Astrocyte (in vitro differentiated cells and primary cell): ENCODE data around the gene COA1.

Source experiments
- EZH2 ChIP-seq: IDR thresholded peaks from 2 replicates; pipeline ENCODE4 v1.6.1; 2012; ENCODE audit warnings: mild to moderate bottlenecking, low read length, inconsistent platforms; ENCODE audit not compliant: insufficient read depth
- TF ChIP-seq, protein P1 (sequence below): IDR thresholded peaks from 2 replicates; pipeline ENCODE4 v1.5.1; 2011; ENCODE audit warnings: low read depth, mild to moderate bottlenecking, inconsistent platforms, low read length, moderate library complexity; ENCODE audit not compliant: insufficient read depth

DNA sequence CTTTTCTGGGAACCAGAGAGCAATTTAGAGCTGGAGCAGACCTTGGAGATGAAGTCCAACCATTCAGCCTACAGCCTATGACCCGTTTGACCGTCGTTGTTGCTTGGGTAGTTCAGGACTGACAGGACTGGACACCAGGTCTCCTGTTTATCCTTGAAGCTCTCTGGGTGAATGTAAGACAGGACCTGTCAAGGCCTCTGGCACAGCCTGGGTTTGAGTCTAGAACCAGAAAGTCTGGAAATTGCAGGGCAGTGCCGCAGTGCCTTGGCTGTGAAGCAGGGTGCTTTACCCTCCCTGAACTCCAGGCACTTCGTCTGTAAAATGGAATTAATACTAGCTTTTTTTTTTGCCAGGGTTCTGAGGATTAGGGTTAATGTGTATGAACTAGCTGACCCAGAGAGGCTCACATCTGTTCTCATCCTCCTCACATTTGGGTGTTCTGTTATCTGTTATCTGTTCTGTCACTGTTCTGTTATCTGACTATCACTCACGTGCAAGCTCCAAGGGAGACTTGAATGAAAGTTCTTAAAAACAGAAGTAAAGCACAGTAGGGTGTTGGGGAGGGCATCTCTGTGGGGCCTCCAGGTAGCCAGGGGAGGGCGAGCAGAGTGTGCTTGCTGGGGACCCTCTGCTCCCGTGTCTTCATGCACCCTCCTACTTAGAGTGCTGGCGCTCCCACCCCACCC is 39.0 kb upstream of the COA1 start:
- TF ChIP-seq, protein P1, sequence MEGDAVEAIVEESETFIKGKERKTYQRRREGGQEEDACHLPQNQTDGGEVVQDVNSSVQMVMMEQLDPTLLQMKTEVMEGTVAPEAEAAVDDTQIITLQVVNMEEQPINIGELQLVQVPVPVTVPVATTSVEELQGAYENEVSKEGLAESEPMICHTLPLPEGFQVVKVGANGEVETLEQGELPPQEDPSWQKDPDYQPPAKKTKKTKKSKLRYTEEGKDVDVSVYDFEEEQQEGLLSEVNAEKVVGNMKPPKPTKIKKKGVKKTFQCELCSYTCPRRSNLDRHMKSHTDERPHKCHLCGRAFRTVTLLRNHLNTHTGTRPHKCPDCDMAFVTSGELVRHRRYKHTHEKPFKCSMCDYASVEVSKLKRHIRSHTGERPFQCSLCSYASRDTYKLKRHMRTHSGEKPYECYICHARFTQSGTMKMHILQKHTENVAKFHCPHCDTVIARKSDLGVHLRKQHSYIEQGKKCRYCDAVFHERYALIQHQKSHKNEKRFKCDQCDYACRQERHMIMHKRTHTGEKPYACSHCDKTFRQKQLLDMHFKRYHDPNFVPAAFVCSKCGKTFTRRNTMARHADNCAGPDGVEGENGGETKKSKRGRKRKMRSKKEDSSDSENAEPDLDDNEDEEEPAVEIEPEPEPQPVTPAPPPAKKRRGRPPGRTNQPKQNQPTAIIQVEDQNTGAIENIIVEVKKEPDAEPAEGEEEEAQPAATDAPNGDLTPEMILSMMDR, result no peak
- TF ChIP-seq EZH2, result no peak
